Choroid plexus epithelial cell (primary cell): ENCODE measurements around the gene VPS4A.

Experiments used
- DNase-seq: peaks from one replicate; pipeline ENCODE4 v3.0.0-alpha.2; 2010; ENCODE audit warnings: low read depth
- H3K4me3 ChIP-seq: 2 replicates; pipeline ENCODE4 v1.5.1; 2011; ENCODE audit warnings: low read depth, mild to moderate bottlenecking, control low read depth, low read length, moderate library complexity
- CTCF ChIP-seq: conservative IDR thresholded peaks from 2 replicates; pipeline ENCODE4 v1.5.1; 2011; ENCODE audit warnings: low read depth, mild to moderate bottlenecking, control low read depth, inconsistent platforms, low read length, moderate library complexity

The VPS4A gene

GRCh38 chr16:69307091-69307490 lies 4.1 kb upstream of the VPS4A start:
- no peak for TF ChIP-seq CTCF
- DNase-seq = no peak
- H3K4me3 ChIP-seq = no peak overlapping the region

- H3K4me3 ChIP-seq = no peak overlapping the region
- DNase-seq = no peak
- TF ChIP-seq CTCF = no peak
Measured at GRCh38 chr16:69307856-69308255, 3.3 kb upstream of the VPS4A start.

- H3K4me3 ChIP-seq = no peak overlapping the region
- DNase-seq = no peak
- TF ChIP-seq CTCF = no peak
Measured at GRCh38 chr16:69309316-69309715, 1.8 kb upstream of the VPS4A start.

GRCh38 chr16:69311533-69312387 lies 610 bp downstream of the VPS4A start:
- peak overlapping the region; percentile 83 for H3K4me3 ChIP-seq
- DNase-seq = peak; percentile 27
- peak; percentile 28 for TF ChIP-seq CTCF

GRCh38 chr16:69313469-69313868 lies 2.3 kb downstream of the VPS4A start:
- TF ChIP-seq CTCF = no peak
- H3K4me3 ChIP-seq = no peak overlapping the region

GRCh38 chr16:69314534-69314933 lies 3.4 kb downstream of the VPS4A start:
- no peak overlapping the region for H3K4me3 ChIP-seq
- TF ChIP-seq CTCF = no peak
- DNase-seq = no peak

More at GRCh38 chr16:69313469-69313868, 2.3 kb downstream of the VPS4A start:
- no peak for DNase-seq
